ENCODE measurements around the gene UBE2Z. TPM values are rescaled to one million over a fixed set of nuclear protein-coding genes. Genes with fewer than 3 reads are reported as not detected.

Gene UBE2Z
- total RNA-seq, 1 experiment from 2014 or later = 108 TPM

DNA sequence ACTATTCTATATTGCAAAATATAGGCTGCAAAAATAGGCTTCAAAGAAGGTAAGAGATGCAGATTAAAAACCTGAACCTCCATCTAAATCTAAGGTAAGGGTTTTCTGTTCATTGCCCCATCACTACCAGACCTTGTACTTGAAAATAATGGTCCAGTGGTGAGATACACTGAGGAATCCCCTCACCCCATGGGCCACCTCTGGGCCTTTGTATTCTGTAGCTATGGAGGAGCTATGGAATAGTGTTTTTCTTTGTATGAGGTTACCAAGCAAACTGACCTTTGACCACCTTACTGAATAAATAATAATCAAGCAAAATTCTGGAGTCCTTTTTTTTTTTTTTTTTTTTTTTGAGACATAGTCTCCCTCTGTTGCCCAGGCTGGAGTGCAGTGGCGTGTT lies 4.8 kb upstream of the UBE2Z start:
- no TSS peak for BruUV-seq (replicated peaks)
- H3K9me3 ChIP-seq (ENCODE audit: low read depth, low read length, poor library complexity, severe bottlenecking) = no peaks in the 10 kb centered on the region
- DNase-seq (ENCODE audit: low spot score) = no peak
- POLR2A ChIA-PET (ENCODE audit: low non-redundant PET) = interaction anchor here (0.6 kb wide), 1 partner anchor 34 kb away, joined by 15 read pairs; no protein-coding TSS in a partner anchor
- no peaks in the 10 kb centered on the region for H3K27me3 ChIP-seq (replicated peaks; ENCODE audit: insufficient read depth, low read depth, low read length, poor library complexity)
- no peaks in the 10 kb centered on the region for H3K4me1 ChIP-seq (ENCODE audit: insufficient read depth, low read length, poor library complexity, severe bottlenecking)
- CTCF ChIA-PET = no interaction called here
- H3K27ac ChIP-seq (ENCODE audit: low read depth, low read length, poor library complexity, severe bottlenecking) = no peak overlapping the region
- H3K36me3 ChIP-seq (ENCODE audit: insufficient read depth, low read length, poor library complexity, severe bottlenecking) = no peaks in the 10 kb centered on the region
- TF ChIP-seq EZH2 (IDR thresholded peaks at IDR 0.05; ENCODE audit: borderline replicate concordance, low read depth, low read length, poor library complexity, severe bottlenecking) (no peak), CTCF (conservative IDR thresholded peaks at IDR 0.05; ENCODE audit: low read depth, low read length) (no peak)
- intact Hi-C loops (cut with micrococcal nuclease; ENCODE audit: unreplicated experiment) = loop anchor here (10.0 kb wide), 1 partner anchor 291 kb away; no protein-coding TSS in a partner anchor
- H3K4me3 ChIP-seq (ENCODE audit: low read depth, low read length, poor library complexity, severe bottlenecking) = no peak overlapping the region

GRCh38 chr17:48904428-48904827 lies 3.8 kb upstream of the UBE2Z start:
- no peaks in the 10 kb centered on the region for H3K4me1 ChIP-seq (ENCODE audit: insufficient read depth, low read length, poor library complexity, severe bottlenecking)
- H3K27ac ChIP-seq (ENCODE audit: low read depth, low read length, poor library complexity, severe bottlenecking) = no peak overlapping the region
- no peaks in the 10 kb centered on the region for H3K27me3 ChIP-seq (replicated peaks; ENCODE audit: insufficient read depth, low read depth, low read length, poor library complexity)
- no TSS peak for BruUV-seq (replicated peaks)
- H3K9me3 ChIP-seq (ENCODE audit: low read depth, low read length, poor library complexity, severe bottlenecking) = no peaks in the 10 kb centered on the region
- ChIA-PET POLR2A (ENCODE audit: low non-redundant PET) (interaction anchor here (0.7 kb wide), 1 partner anchor 12 kb away, joined by 8 read pairs; the partner anchor contains the start of gene ATP5MC1), CTCF (interaction anchor here (0.6 kb wide), 1 partner anchor 35 kb away, joined by 3 read pairs; no protein-coding TSS in a partner anchor)
- no peak overlapping the region for H3K4me3 ChIP-seq (ENCODE audit: low read depth, low read length, poor library complexity, severe bottlenecking)
- no peaks in the 10 kb centered on the region for H3K36me3 ChIP-seq (ENCODE audit: insufficient read depth, low read length, poor library complexity, severe bottlenecking)
- intact Hi-C loops (cut with micrococcal nuclease; ENCODE audit: unreplicated experiment) = loop anchor here (10.0 kb wide), 1 partner anchor 290 kb away; no protein-coding TSS in a partner anchor
- DNase-seq (ENCODE audit: low spot score) = no peak
- no peak for TF ChIP-seq EZH2 (IDR thresholded peaks at IDR 0.05; ENCODE audit: borderline replicate concordance, low read depth, low read length, poor library complexity, severe bottlenecking)
- TF ChIP-seq CTCF (conservative IDR thresholded peaks at IDR 0.05; ENCODE audit: low read depth, low read length) = no peak

GRCh38 chr17:48905987-48906515 lies 2.2 kb upstream of the UBE2Z start:
- Histone ChIP-seq H3K9me3 (ENCODE audit: low read depth, low read length, poor library complexity, severe bottlenecking) (no peaks in the 10 kb centered on the region), H3K27me3 (replicated peaks; ENCODE audit: insufficient read depth, low read depth, low read length, poor library complexity) (no peaks in the 10 kb centered on the region), H3K36me3 (ENCODE audit: insufficient read depth, low read length, poor library complexity, severe bottlenecking) (peaks cover 14% of the 10 kb centered on the region), H3K4me3 (ENCODE audit: low read depth, low read length, poor library complexity, severe bottlenecking) (no peak overlapping the region), H3K4me1 (ENCODE audit: insufficient read depth, low read length, poor library complexity, severe bottlenecking) (peaks cover 14% of the 10 kb centered on the region), H3K27ac (ENCODE audit: low read depth, low read length, poor library complexity, severe bottlenecking) (no peak overlapping the region)
- no peak for DNase-seq (ENCODE audit: low spot score)
- BruUV-seq (replicated peaks) = no TSS peak
- POLR2A ChIA-PET (ENCODE audit: low non-redundant PET) = no interaction called here
- TF ChIP-seq CTCF (conservative IDR thresholded peaks at IDR 0.05; ENCODE audit: low read depth, low read length) (no peak), EZH2 (IDR thresholded peaks at IDR 0.05; ENCODE audit: borderline replicate concordance, low read depth, low read length, poor library complexity, severe bottlenecking) (no peak)
- intact Hi-C loops (cut with micrococcal nuclease; ENCODE audit: unreplicated experiment) = loop anchor here (10.0 kb wide), 1 partner anchor 289 kb away; no protein-coding TSS in a partner anchor
- CTCF ChIA-PET = no interaction called here
